Duodenal mucosa (tissue), 2 donors: ENCODE data around the gene FAM168A.

ENCODE experiments used
- H3K27ac ChIP-seq: one replicate; pipeline ENCODE4 v1.7.0; 2013; ENCODE audit warnings: low read depth, low read length
- H3K27me3 ChIP-seq, 2 donors: one replicate each; pipeline ENCODE4 v1.7.0; 2013; ENCODE audit warnings: low read length in 2 of 2, control low read depth in 1 of 2; ENCODE audit not compliant: insufficient read depth in 2 of 2, control insufficient read depth in 1 of 2
- H3K36me3 ChIP-seq, 2 donors: one replicate each; pipeline ENCODE4 v1.7.0; 2013; ENCODE audit warnings: low read length in 2 of 2, control low read depth in 1 of 2; ENCODE audit not compliant: insufficient read depth in 2 of 2, control insufficient read depth in 1 of 2
- H3K4me1 ChIP-seq, 2 donors: one replicate each; pipeline ENCODE4 v1.7.0; 2013; ENCODE audit warnings: low read length in 2 of 2, control low read depth in 1 of 2; ENCODE audit not compliant: insufficient read depth in 2 of 2, control insufficient read depth in 1 of 2
- H3K4me3 ChIP-seq, 2 donors: one replicate each; pipeline ENCODE4 v1.7.0; 2013; ENCODE audit warnings: low read length in 2 of 2, low read depth in 1 of 2
- H3K9ac ChIP-seq, 2 donors: one replicate each; pipeline ENCODE4 v1.7.0; 2013; ENCODE audit warnings: low read length in 2 of 2, low read depth in 1 of 2
- H3K9me3 ChIP-seq, 2 donors: one replicate each; pipeline ENCODE4 v1.7.0; 2013; ENCODE audit warnings: low read length in 2 of 2, control low read depth in 1 of 2; ENCODE audit not compliant: control insufficient read depth in 1 of 2

FAM168A gene

DNA sequence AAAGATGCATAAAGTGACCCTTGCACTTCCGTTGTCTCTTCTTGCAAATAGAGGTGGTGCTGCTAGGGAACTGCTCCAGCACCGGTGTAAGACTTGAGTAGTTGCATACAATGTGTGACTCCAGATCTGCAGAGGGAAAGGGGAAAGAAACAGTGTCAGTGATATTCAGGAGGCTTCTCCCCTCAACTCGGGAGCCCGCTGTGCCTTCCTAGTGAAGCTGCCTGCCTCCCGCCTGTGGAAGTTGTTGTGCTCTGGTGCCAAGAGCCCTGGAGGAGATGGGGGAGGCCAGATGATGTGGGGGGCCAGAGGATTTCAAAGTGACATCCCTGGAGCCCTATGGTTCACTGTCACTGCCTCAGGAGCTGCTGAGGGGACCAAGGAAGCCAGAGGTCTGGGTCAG lies 191.3 kb downstream of the FAM168A start:
- H3K9me3 ChIP-seq: no peaks in the 10 kb centered on the region
- peaks cover 16 to 21% of the 10 kb centered on the region in 2 donors for H3K36me3 ChIP-seq

DNA sequence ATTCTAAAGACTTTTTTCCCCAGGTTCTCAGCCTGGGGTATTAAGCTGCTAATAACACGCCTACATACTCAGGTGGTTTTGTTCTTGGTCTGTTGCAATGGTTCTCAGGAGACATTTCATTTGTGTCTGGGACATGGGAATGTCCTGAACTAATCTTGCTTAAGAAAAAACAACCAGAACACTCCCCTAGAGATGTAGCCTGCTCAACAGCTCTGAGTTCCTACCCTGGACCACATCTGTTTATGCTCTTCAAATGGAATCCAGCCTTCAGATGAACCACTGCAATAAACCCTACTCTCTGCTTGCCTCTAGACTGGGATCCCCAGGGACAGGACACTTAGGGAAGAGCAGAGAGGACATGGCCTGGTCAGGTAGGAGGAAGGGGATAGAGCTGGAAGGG lies 191.8 kb downstream of the FAM168A start:
- Histone ChIP-seq H3K27me3 (no peaks in the 10 kb centered on the region), H3K9ac (no peak overlapping the region), H3K9me3 (no peaks in the 10 kb centered on the region), H3K27ac (no peak overlapping the region), H3K36me3 (peaks cover 18 to 21% of the 10 kb centered on the region in 2 donors), H3K4me1 (no peaks in the 10 kb centered on the region), H3K4me3 (no peak overlapping the region)

More for the DNA sequence above, 191.3 kb downstream of the FAM168A start:
- Histone ChIP-seq H3K9ac (no peak overlapping the region), H3K4me3 (no peak overlapping the region), H3K27ac (no peak overlapping the region), H3K27me3 (no peaks in the 10 kb centered on the region), H3K4me1 (no peaks in the 10 kb centered on the region)

DNA sequence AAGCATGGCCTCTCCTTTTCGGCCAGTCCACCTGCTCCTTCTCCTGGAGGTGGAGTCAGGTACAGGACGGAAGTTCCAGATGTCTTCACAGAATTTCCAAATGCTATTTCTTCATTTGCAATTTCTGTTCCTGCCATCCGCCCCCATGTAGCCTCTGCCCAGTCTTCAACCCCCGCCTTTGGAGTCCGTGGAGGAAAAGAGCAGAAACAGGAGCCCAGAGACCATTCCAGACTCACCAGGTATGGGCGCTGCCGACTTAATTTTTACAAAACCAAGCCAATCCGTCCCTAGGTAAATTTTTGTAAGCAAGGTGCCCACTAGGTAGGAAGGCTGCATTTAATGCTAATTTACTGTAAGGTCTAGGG lies 192.8 kb downstream of the FAM168A start:
- Histone ChIP-seq H3K27ac (no peak overlapping the region), H3K36me3 (peaks cover 18 to 21% of the 10 kb centered on the region in 2 donors)

DNA sequence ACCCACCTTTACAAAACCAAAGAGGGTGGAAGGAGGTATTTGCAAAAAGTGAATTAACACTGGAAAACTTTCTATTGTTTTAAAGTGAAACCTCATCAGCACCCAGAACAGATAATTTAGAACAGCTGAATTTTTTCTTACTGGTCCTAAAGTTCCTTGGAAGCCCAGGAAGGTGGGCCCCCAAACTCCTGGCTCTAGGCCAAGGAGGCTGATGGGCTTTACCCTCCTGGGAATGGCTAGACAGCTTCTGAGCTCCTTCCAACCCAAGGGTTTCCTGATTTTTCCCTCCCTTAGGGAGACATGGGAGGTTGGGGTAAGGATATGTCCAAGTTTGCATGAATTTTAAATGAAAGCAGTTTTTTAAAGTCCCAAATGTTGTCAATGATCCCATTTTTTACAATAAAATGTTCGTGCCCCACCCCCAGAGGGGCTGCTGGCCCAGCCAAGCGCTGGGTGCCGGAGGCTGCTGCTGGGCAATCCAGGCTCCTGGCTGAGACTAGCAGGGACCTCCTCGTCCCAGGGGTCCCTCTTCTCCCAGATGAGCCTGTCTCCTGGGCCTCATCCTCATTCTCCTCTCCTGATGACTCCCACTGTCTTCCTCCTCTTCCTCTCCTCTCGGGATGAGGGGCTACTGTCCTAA lies 193.3 kb downstream of the FAM168A start:
- no peaks in the 10 kb centered on the region for H3K4me1 ChIP-seq
- no peaks in the 10 kb centered on the region for H3K9me3 ChIP-seq
- peaks cover 17 to 18% of the 10 kb centered on the region in 2 donors for H3K36me3 ChIP-seq
- no peaks in the 10 kb centered on the region for H3K27me3 ChIP-seq
- H3K27ac ChIP-seq: no peak overlapping the region
- no peak overlapping the region for H3K4me3 ChIP-seq
- H3K9ac ChIP-seq: no peak overlapping the region

More for the DNA sequence above, 192.8 kb downstream of the FAM168A start:
- no peaks in the 10 kb centered on the region for H3K4me1 ChIP-seq
- H3K4me3 ChIP-seq: no peak overlapping the region
- H3K9ac ChIP-seq: no peak overlapping the region
- no peaks in the 10 kb centered on the region for H3K9me3 ChIP-seq
- no peaks in the 10 kb centered on the region for H3K27me3 ChIP-seq

DNA sequence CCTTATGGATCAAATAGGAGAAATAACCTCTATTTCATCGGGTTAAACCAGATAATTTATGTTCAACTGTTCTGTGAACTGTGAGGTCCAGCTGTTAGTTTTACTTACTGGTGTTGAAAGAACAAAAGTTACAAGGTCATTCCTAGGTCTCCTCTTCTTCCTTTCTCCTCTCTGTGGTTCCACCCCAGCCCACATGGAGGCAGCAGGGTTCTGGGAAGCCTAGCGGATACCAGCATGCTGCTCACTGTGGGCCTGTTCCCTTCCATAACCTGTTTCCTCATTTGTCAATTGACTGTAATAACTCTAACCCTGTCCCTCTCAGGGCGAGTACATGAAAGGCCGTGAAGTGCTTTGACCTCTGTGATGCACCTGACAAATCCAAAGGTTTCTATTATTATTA lies 193.9 kb downstream of the FAM168A start:
- Histone ChIP-seq H3K4me1 (no peaks in the 10 kb centered on the region), H3K36me3 (peaks cover 13% of the 10 kb centered on the region in 2 donors), H3K27me3 (no peaks in the 10 kb centered on the region), H3K27ac (no peak overlapping the region), H3K9ac (no peak overlapping the region), H3K4me3 (no peak overlapping the region), H3K9me3 (no peaks in the 10 kb centered on the region)

DNA sequence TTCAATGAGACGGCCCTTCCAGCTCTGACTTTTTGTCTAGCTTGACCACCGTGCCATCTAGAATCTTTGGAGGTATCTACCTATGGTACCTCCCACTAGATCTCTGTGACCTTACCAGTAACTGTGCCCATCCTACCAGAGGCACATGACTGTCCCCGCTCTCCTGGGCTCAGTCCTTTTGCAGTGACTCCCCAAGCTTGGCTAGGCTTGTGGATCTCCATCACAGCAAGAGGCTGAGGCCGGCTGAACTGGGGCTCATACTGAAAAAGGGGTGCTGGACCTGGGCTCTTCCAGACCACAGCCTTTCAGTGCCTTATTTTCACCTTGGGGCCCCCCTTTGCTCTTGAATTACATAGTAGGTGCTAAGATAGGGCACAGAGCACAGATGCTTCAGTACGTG lies 194.4 kb downstream of the FAM168A start:
- H3K4me3 ChIP-seq: no peak overlapping the region
- no peaks in the 10 kb centered on the region for H3K4me1 ChIP-seq
- peaks cover 10% of the 10 kb centered on the region in 2 donors for H3K36me3 ChIP-seq
- H3K9ac ChIP-seq: no peak overlapping the region
- H3K27me3 ChIP-seq: no peaks in the 10 kb centered on the region
- H3K9me3 ChIP-seq: no peaks in the 10 kb centered on the region
- no peak overlapping the region for H3K27ac ChIP-seq

DNA sequence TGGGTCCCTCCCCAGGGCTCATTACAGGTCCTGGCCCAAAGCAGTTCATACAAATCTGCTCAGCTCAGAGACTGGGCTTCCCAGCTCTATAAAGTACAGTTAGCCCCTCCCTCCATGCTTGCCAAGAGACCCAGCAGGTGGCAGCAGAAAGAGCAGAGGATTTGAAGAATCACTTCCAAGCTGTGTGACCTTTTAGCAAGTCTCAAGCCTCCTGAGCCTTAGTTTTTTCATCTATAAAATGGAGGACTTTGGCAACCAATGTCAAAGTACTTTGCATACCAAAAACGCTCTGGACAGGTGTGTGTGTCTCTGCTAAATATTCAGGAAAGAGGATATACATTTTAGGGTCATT lies 195.1 kb downstream of the FAM168A start:
- Histone ChIP-seq H3K4me3 (no peak overlapping the region), H3K27me3 (no peaks in the 10 kb centered on the region), H3K27ac (no peak overlapping the region), H3K9me3 (no peaks in the 10 kb centered on the region), H3K9ac (no peak overlapping the region), H3K36me3 (peaks cover 10% of the 10 kb centered on the region in 2 donors), H3K4me1 (no peaks in the 10 kb centered on the region)

DNA sequence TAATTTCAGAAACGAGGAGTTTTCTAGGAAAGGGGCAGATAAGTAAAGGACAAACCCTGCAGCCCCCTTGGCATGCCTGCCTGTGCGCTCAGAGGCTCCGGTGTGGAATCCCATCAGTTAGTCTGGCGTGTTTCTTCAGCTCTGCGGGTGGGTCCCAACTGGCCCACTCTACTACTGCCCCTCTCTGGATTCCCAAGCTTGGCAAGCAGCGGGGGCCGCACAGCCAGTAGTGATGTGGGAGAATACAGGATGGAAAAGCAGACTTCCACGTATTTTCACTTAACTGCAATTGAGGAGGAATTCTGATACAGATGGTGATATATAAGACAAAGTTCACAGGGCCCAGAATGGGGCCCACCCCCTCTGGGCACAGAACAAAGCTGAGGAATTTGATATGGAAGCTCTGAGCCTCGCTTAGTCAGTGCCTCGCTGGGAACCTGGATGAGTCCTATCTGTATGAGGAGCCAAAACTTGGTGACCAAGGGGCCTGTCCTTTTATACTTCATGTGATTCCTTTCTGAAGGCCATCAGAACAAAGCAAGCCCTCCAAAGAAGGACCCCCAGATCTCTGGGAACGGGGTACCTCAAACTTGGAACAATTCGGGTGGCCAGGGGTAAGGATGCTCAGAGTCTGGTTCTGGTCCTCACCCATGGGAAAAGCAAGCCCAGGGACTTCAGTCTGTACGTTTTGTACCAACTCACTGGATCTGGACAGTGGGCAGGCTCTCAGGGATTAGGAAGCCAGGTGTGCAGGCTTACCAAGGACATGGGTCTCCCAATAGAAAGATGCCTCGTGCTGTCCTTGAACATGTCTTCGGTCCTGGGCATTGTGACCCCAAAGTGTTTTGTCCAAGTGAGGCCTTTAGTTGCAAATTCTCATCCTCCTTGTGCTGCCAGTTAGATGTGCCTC lies 195.7 kb downstream of the FAM168A start:
- H3K4me3 ChIP-seq: no peak overlapping the region
- no peak overlapping the region for H3K27ac ChIP-seq
- no peaks in the 10 kb centered on the region for H3K9me3 ChIP-seq
- no peaks in the 10 kb centered on the region for H3K4me1 ChIP-seq
- H3K9ac ChIP-seq: no peak overlapping the region
- H3K36me3 ChIP-seq: peaks cover 7 to 10% of the 10 kb centered on the region in 2 donors
- H3K27me3 ChIP-seq: no peaks in the 10 kb centered on the region

DNA sequence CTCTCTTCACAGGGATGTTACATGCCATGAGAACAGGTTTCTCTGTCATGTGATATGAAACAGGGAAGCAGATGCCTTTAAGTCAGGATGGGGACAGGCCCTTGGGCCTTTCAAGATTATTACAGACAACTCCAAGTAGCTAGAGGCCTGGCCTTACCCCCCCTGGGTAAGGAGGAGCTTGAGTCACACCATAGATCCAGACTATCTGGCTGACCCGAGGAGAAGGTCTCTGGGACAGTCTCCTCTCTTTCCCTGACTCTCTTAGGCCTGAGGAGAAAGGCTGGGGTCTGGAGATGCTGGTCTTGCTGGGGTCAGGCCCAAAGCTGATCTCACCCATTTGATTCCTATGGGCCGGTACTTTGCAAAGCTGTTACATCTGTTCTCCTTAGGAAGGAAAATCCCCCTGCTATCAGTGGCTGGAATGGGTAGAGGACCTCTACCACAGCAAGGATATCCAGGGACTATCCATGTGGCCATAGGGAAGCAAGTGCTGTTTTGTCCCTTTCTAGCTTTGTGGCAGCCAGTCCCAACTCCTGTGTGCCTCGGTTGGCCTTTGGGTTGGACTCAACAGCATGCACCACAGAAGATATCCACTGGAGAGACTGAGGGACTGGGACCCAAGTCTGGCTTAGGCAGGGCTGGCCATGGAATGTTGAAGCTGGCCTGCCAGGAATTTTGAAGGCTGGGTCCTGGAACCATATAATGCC lies 196.5 kb downstream of the FAM168A start:
- Histone ChIP-seq H3K4me3 (no peak overlapping the region), H3K9me3 (no peaks in the 10 kb centered on the region), H3K9ac (no peak overlapping the region), H3K27ac (no peak overlapping the region), H3K27me3 (no peaks in the 10 kb centered on the region), H3K36me3 (peaks cover 6 to 10% of the 10 kb centered on the region in 2 donors), H3K4me1 (no peaks in the 10 kb centered on the region)

DNA sequence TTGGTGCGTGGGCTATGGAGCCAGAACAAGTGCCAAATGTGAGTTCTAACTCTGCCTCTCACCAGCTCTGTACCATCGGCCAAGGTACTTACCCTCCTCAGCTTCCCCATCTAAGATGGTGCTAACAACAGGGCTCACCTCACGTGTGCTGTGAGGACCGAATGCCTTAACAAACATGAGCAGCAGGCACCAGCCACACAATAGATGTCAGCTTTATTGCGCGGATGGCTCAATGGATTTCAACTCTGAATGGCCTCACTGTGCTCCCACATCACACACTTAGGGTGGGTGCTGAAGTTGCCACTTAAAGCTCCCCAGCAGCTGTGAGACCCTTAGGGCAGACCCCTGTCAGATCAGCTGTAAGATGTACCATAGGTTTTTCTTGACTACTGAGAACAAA lies 197.6 kb downstream of the FAM168A start:
- Histone ChIP-seq H3K9ac (no peak overlapping the region), H3K4me3 (no peak overlapping the region), H3K27me3 (no peaks in the 10 kb centered on the region), H3K36me3 (peaks cover 4 to 8% of the 10 kb centered on the region in 2 donors), H3K4me1 (no peaks in the 10 kb centered on the region), H3K9me3 (no peaks in the 10 kb centered on the region), H3K27ac (no peak overlapping the region)
